22Rv1 (cell line): Measurements from ENCODE around the gene KANK4.

Source experiments
- ZFX ChIP-seq: fragments of 450-650 bp; IDR thresholded peaks from 2 replicates; pipeline ENCODE4 v1.6.1; 2017; ENCODE audit warnings: antibody characterized with exemption, borderline replicate concordance
- TF ChIP-seq, protein P1 (sequence below): fragments of 450-650 bp; IDR thresholded peaks from 2 replicates; pipeline ENCODE4 v1.5.1; 2017; ENCODE audit warnings: mild to moderate bottlenecking

DNA sequence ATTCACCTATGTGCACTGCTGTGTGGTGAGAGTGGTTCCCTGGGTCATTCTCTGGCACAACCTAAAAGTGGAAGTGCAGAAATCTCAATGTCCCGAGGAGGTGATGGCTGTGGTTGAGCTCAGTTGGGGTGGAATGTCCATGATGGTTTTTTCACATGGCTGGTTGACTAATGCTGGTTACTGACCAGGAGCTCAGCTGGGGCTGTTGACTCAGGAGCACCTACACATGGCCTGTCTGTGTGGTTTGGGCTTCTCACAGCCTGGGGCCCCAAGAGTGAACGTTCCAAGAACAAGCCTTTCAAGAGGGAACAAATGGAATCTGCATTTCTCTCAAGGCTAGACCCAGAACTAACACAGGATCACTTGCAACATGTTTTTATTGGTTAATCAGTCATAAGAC lies 6.4 kb upstream of the KANK4 start:
- TF ChIP-seq, protein P1, sequence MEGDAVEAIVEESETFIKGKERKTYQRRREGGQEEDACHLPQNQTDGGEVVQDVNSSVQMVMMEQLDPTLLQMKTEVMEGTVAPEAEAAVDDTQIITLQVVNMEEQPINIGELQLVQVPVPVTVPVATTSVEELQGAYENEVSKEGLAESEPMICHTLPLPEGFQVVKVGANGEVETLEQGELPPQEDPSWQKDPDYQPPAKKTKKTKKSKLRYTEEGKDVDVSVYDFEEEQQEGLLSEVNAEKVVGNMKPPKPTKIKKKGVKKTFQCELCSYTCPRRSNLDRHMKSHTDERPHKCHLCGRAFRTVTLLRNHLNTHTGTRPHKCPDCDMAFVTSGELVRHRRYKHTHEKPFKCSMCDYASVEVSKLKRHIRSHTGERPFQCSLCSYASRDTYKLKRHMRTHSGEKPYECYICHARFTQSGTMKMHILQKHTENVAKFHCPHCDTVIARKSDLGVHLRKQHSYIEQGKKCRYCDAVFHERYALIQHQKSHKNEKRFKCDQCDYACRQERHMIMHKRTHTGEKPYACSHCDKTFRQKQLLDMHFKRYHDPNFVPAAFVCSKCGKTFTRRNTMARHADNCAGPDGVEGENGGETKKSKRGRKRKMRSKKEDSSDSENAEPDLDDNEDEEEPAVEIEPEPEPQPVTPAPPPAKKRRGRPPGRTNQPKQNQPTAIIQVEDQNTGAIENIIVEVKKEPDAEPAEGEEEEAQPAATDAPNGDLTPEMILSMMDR: no peak
- TF ChIP-seq ZFX: no peak
